8988T (cell line): ENCODE measurements around the gene MRAS.
"Not testable (repeated sequence)": the region's sequence is repeated elsewhere in the genome, so short reads cannot be mapped to it uniquely, and the experiment has no call there.

Experiments used
- DNase-seq: peaks from one replicate; pipeline ENCODE4 v3.0.0; 2011

Gene MRAS

DNA sequence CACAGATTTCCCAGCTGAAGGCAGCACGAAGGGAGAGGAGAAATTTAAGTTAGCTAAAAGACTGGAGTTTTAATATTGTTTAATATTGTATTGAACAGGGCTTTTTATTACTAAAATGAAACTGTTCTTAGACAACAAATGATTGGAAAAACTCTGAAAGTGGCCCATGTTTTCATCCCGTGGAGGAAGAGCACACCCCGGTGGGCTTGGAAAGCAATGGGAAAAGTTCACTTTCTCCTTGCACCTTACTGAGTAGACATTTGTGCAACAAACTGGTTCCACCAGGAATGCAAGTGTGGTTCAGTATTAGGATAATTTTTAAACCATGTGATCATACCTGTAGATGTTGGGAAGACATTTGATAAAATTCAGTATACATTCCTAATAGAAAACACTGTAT, 77.8 kb downstream of the MRAS start:
- DNase-seq: no peak

DNA sequence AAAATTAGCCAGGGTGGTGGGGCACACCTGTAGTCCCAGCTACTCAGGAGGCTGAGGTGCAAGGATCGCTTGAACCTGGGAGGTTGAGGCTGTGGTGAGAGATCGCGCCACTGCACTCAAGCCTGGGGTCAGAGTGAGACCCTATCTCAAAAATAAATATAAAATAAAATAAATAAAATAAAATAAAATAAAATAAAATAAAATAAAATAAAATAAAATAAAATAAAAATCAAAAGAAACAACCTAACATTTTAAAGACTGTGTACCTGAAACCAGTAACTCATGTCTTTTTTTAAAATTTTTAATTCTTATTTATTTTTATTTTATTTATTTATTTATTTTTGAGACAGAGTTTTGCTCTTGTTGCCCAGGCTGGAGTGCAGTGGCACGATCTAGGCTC, 78.4 kb downstream of the MRAS start:
- not testable (repeated sequence) for DNase-seq

DNA sequence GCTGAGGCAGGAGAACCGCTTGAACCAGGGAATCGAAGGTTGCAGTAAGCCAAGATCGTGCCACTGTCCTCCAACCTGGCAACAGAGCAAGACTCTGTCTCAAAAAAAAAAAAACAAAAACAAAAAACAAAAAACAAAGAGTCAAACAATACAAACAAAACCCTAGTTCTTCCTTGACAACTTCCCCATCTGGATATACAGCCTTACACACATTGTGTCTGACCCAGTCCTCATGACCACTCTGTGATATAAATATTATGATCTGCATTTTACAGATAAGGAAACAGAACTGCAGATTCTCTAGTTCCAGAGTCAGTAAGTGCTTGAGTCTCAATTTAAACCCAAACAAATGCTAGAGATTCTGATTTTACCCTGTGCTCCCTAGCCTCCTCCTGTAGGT, 81.3 kb downstream of the MRAS start:
- DNase-seq: no peak

DNA sequence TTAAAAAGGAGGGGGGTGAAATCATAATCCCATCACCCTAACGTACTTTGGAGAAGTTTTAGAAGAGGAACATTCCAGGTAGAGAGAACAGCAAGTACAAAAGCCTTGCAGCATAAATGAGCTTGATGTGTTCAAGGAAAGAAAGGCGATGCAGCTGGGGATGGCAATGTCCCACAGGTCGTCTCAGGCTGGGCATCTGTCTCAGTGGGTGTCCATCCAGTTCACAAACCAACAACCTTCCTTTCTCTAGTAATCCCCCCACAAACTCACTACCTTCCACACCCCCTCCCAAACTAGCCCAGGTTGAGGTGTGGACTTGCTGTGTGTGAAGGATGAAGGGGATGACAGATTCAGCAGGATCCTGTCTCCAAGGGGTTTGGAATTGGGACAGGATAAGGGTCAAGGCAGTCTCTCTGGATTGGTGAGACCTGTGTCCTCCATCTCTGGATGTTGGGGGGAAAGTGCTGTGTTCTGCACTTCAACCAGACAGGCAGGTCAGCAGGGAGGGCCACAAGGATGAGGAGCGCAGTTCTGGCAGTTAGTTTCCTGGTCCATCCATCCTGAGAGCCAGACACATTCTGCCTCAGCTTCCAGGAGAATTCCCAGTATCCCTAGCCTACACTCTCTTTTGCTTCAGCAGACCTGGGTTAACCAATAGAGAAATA, 84.3 kb downstream of the MRAS start:
- no peak for DNase-seq

DNA sequence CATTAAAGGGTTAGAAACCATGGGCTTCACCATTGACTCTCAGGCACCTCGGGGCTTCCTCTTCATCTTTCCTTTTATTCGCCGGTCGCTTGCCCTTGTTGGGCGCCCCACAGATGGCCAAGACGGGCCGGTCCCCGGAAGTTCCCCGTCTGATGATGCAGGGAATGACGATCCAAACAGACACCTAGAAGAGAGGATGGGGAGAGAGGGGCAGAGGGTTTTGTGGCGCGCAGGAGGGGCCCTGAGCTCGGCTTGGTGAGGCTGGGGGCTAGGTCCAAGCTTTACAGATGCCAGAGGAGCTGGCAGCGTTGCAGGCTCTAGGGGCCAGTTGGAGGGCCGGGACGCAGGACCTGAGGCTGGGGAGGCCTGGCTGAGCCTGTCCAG, 85.5 kb downstream of the MRAS start:
- DNase-seq: no peak

DNA sequence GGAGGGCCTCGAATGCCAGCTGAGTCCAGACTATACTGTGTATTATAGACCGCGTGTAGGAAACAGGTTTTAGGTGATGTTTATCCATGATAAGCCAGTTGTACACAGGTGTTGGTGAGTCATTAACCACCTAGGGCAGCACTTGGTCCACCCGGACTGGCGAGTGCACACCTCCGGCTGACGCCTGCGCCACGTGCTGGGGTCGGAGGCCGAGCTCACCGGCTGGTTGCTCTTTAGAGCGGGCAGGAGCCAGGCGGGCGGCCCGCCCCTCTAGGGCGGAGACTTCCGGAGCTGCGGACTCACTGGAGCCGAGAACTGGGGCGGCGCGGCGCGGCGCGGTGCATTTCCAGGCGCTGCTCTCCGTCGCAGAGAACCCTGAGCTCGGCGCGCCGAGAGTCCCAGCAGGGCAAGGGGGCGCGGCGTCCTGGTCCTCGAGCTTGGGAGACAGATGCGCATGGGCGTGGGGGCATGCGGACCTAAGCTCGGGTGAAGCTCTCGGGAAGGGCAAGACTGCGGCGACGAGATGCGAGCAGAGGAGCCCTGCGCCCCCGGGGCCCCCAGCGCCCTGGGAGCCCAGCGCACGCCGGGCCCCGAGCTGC, 86.0 kb downstream of the MRAS start, which contains the start of gene ESYT3:
TSS of gene ESYT3 (plus strand) at position 341 of the 599 bp plus-strand sequence. CDS start at position 524, 183 bp downstream.
- peak; percentile 87 for DNase-seq

DNA sequence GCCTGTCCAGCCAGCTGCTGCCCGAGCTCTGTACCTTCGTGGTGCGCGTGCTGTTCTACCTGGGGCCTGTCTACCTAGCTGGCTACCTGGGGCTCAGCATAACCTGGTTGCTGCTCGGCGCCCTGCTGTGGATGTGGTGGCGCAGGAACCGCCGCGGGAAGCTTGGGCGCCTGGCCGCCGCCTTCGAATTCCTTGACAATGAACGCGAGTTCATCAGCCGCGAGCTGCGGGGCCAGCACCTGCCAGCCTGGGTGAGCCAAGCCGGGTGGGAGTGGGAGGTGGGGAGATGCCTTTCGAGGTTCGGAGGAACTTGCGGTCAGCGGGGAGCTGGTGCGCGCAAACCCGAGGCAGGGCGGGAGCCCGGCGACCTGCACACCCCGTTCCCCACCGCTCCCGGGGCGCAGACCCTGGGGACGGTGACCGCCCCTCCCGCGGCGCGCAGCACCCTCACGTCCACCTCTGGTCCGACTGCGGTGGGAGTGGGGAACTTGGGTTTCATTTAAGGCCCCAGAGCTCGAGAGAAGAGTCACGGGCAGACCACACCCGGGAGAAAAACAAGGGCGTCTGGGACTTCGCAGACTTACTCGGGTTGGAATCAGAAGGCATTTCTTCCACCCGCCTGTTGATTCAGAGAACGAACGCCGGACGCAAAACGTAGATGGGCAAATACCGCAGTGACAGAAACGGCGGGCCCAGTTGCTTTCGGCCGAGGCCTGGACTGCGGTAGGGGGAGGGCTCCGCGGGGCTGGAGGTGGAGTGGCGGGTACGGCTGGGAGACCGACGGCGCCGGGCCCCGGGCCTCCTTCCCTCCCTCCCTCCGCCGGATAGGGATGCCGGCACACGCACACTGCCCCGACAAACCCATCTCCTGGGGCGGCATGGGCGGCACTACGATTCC, 86.7 kb downstream of the MRAS start:
- DNase-seq: peak; percentile 58

DNA sequence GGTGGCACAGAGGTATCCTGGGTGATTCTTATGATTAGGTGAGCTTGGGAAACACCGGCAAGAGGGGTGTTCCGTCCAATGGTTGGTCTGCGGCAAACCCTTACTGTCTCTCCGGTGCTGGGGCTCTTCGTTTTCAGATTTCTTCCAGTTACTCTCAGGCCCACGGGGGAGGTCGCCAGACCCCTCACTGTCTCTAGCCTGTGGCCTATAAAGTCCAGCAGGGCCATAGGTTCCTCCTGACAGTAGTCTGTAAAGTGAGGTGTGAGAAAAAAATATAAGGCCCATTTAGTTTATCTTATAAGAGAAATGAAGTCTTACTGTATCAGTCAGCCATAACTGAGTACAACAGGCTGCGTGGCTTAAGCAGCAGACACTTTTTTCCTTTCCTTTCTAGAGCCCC, 87.5 kb downstream of the MRAS start:
- no peak for DNase-seq

DNA sequence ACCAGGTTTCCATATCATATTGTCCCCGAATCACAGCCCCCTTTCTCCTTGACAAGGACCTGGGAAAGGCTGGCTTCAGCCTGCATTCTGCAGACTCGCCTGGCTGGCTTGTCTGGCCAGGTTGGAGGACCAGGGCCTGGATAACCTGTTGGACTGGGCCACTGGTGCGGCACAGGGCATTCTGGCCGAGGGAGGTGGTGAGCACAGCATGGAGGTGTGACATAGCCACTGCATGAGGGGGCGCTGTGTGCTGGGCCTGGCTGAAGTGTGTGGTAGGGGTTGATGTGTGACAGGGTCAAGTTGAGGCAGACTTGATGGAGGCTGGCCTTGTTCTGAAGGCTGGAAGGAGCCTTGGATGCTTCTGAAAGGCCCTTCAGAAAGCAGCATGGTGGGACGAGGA, 88.9 kb downstream of the MRAS start:
- no peak for DNase-seq

DNA sequence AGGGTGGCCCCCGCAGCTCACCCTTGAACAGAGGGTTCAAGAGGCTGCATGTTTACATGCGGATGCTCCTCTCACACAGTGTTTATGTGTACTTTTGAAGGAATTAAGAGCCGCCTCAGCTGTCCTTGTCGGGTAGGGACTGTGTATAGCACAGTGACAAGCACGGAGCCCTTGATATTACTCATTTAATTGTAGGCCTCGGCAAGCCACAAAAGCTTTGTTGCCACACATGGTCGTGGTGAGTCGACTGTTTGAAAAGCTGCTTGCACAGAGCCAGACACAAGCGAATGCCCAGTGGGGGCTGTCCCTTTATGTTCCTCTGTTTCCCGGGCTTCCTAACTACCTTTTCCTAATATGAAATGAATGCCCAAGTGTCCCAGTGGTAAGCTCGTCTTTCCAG, 90.5 kb downstream of the MRAS start:
- no peak for DNase-seq

DNA sequence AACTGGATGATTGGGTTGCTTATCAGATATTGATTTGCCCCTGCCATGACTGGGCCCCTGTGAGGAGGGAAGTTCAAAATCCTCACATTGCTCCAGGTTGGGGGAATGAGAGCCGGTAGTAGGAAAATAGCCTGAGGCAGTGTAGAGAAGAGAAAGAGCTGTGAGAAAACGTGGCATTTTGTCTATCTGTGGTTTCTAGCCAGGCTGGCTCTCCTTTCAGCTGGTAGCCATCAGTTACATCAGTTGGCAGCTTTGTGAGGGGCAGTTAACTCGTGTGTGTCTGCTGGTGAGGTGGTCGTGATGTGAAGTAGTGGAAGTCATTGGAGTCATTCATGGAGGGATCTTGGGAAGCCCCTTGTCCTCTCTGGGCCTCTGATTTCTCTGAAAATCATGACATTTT, 91.3 kb downstream of the MRAS start:
- no peak for DNase-seq

DNA sequence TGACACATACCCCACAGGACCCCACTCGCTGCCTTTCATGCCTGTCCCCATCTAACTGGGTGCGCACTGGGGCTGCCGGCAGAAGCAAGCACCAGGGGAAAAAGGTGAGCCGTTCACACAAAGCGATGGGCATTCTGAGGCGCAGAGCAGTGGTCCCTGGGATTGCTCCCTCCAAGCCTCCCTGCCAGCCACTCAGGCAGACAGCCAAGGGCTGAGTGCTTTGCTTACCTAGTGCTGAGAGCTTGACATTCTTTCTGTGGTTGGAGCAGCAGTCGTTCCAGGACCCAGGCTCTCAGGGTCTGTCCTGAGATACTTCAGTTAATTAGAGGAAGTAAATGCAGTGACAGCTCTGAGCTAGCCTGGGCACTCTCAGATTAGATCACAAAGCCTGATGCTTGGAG, 91.7 kb downstream of the MRAS start:
- no peak for DNase-seq

DNA sequence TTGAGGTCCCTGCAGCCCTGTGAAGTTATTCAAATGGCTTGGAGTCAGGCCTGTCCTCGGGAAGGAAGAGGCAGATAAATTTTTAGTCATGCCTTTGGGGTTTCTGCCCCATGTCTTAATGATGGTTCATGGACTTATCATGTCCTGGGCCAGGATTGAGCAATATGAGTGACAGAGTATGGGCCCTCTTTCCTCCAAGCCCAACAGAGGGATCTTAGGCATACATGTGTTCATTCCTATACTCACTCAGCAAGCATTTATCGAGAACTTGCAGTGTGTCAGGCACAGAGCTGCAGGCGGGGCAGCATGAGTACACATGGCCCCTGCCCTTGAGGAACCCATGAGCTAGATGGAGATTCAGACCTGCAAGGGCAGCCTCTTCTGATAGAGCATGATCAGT, 92.2 kb downstream of the MRAS start:
- DNase-seq: no peak

DNA sequence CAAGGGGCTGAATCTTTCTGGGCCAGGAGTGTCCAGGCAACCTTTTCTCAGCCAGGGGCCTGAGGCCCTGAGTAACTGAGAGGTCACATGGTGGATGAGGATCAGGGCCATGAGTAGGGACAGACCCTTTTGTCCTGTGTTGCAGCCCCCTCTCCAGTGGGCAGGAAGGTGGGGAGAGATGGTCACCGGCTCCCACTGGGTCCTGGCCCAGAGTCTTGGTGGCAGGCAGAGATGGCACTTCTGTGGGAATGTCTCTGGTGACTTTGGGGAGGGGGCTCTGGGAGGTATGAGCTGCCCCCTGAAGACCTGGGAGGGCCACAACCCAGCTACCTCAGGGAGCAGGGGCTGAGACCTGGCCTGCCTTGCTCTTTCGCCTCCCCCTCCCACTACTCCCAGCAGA, 92.9 kb downstream of the MRAS start:
- DNase-seq: no peak

DNA sequence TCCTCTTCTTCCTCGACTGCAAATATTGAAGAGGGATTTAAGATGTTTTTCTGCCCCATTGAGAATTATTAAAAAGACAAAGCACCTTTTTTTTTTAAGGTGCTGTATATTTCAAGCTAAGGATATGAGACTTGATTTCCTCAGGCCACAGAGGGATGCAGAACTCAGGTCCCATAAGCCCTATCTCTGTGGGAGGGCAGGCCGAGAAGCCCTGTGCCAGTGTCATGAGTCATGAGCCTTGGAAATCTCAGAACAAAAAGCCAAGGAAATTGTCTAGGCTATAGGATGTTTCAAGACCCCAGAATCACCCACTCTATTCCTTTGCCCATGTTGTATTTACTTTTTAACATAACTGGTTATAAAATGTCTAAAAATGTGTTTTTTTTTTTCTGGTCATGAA, 93.4 kb downstream of the MRAS start:
- DNase-seq: no peak

DNA sequence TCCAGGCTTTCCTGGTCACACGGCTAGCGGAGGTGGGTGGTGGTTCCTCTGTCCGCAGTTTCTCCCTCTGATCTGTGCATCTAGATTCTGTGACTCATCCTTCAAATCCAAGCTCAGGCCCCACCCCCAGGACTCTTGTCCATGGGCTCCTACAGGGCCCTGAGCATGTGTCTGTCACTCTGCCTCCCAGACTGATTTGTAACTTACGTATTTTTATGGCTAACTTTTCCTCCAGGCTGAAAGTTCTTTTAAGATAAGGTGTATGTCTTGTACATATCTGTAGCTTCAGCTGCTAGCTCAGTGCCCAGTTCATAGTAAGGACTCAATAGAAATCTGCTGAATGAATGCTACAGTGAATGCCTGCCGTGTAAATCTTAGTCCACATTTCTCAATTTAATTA, 94.1 kb downstream of the MRAS start:
- DNase-seq: peak; percentile 69

DNA sequence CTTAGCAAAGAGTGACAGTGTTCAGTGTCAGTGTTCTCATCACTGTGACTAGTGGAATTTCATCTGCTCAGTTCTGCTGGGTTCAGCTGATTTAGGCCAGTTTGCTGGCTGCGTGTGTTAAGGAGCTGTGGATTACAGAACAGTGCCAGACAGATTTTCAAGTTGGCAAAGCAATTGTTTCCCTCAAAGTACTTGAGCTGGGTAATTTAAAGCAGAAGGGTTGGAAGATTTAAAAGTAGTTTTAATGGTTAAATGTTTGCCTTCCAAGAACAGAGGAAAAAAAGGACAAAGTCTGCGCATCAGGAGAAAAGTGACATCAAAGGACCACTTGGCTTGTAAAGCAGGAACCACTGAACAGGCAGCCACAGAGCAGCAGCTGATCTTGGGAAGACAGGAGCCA, 94.7 kb downstream of the MRAS start:
- DNase-seq: no peak

DNA sequence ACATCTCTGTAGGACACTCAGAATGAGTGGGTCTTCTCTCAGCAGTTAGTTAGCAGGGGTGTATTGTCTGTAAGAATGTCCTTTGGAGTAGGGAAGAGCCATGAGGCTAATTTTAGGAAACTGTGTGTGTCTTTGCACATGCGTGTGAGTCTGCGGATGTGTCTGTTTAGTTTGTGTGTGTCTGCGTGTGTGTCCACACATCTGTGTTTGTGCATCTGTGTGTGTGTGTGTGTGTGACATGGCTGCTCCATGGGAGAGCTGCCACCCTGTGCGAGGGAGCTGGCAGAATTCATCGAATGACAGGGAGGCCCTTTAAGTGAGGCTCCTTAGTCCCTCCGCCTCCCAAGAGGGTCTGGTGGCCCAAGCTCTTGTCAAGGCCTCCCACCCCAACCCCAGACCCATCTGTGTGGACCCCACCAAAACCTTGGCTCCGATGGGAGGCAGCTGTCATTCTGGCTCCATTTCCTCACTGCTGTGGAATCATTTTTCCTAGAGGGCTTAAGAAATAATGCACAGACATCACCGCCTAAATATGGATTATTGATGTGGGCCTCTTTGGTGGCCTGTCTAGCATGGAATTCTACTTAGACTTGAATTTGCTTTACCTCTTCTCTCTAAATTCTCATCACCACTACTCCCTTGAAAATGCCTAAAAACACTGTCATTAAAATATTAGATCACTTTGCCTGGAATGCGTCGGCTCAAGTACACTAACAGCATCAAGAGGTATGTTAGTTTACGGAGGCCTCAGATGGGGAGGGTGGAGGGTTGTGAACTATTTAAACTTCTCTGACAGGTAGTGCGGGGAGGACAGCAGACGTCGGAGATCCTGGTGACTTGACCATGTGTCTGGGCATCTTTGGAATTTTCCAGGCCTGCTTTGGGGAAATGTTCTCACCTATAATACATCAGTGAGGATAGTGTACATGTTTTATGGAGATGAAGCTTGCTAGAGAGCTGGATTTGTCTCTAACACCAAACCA, 95.4 kb downstream of the MRAS start:
- no peak for DNase-seq

DNA sequence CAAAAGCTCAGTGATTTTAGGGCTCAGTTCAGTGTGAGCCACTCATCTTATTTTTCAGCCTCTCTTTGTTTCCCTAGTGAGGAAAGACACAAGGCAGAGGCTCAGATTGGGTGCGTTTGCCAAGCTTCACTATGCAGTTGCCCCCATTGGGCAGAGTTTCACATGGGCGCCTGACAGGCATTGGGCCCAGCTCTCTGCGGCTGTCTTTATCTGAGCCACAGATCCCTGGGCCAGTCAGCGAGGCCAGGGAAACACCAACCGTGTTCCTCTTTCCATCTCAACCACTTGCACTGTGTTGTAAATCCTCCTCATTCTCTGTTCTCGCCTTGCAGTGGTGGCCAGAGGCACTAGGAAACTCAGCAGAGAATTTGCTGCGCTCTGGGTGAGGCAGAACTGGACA, 96.9 kb downstream of the MRAS start:
- no peak for DNase-seq

DNA sequence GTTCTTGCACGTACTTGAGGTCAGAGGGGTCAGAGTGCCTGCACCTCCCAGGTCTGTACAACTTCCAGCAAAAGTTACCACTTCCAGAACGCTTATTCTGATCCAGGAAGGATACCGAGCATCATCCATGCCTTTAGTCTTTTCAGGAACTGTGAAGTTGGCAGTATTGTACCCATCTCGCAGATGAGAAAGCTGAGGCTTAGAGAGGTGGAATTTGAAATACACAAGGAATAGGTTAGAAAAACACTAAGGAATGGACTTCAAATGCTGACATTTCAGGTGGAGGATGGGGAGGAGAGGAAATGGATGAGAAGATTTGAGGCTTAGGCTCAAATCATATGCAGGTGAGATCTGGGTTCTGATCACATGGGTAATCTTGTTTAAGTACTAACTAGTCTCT, 97.3 kb downstream of the MRAS start:
- DNase-seq: no peak

DNA sequence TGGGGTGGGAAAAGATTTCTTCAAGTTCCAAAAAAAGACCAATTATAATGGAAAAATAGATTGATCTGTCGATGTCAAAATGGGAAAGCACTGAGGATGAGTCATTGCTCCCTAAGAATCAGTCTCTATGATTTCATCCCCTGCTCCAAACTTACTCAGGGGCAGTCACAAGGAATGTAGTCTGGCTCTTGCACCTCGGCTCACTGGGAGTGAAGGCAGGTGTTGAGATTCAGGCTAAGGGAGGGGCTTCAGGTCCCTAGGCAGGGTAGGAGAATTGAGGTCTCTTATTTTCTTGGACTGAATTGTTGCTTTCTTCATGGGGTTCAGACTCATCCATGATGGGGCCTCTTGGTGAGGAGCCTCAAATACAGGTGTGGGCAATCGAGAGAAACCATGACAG, 100.3 kb downstream of the MRAS start:
- no peak for DNase-seq

DNA sequence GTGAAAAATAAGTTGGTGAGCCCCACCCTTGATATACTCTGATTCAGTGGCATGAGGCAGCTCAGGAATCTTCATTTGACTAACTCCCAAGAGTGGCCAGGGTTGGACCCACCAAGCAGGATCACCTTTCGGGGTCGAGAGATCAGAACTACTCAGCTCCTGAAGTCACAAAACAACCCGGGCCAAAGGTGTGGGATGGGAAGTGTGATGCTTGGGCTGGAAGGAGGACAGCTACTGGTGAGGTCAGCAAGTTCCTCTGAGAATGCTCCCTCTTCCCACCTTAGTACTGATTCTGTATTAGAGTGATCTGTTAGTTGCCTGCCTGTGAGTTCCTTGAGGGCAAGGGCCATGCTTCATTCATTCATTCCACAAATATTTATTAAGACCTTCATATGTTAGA, 101.1 kb downstream of the MRAS start:
- DNase-seq: no peak

DNA sequence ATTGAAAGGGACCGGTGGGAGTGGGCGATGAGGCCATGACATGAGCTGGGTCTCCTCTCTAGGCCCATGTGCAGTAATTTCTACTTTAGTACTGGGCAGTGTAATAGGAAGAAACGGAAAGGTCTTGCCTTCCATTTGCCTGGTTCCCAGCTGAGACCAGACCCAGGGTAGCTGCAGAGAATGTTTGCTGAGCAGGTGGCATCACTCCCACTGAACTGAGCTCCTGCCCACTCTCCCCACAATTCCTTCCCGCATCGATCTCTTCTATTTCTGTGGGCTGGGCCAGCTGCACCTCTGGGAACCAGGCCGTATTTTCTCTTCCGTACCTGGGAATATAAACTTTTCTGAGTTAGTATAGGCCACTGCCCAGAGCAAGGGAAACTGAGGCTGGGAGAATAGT, 101.8 kb downstream of the MRAS start:
- DNase-seq: no peak
